GM19438 (cell line): ENCODE data around the gene ASB5.
"Not testable (repeated sequence)": the region's sequence is repeated elsewhere in the genome, so short reads cannot be mapped to it uniquely, and the experiment has no call there.

Source experiments
- ATAC-seq: cut with Tn5 transposase; IDR thresholded peaks from one replicate; pipeline ENCODE4 v1.9.1; 2021; ENCODE audit warnings: low read depth; ENCODE audit not compliant: unreplicated experiment

ASB5 gene

DNA sequence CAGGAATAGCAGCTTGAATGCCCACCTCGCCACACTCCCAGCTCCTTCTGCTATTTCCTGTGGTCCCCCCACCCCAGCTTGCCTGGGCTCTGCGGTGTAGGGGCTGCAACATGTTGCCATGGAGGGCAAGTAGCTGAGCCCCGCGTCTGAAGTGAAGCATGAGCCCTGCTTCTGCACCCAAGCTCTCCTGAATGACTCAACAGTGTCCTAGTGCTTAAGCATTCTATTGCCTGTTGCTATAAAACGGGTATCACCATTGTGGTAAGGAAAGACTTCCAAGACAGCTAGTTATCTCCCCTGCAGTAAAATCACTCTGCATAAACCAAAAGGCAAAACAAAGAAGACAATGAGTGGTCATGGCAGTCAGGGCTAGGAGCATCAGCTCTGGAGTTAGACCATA is 42.3 kb downstream of the ASB5 start:
- ATAC-seq = no peak

DNA sequence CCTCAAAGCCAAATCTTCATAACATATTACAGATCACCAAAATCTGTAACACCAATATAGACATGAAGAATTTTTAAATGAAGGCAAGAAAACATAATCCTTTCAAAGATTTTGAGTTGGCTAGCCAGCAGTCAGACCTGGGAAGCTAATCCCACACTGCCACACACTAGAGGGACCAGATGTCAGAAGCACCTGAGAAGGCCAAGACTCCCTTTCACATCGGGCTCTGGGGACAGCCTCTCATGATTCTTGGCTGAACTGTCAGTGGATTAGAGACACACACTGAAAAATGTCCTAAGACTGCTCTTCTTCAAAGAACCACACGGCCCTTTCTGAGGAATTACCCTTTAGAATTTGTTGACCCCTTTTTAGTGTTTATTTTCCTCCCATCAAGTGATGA is 45.5 kb downstream of the ASB5 start:
- no peak for ATAC-seq

DNA sequence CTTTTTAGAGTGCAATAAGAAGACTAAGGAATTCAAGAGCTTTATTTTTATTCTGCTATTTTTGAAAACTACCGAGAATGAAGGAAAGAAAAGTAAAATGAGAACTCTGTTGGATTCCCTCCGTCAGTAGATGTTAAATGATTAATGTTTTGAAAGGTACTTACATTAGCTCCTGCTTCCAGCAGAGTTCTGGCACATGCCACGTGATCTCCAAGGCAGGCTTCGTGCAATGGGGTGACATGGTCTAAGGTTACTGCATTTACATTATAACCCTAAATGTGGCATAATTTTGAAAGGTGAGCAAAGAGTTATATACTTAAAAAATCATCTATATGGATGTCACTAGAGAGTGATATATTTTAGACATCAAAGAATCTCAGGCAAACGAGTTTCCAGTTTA is 46.9 kb downstream of the ASB5 start:
- ATAC-seq = no peak

DNA sequence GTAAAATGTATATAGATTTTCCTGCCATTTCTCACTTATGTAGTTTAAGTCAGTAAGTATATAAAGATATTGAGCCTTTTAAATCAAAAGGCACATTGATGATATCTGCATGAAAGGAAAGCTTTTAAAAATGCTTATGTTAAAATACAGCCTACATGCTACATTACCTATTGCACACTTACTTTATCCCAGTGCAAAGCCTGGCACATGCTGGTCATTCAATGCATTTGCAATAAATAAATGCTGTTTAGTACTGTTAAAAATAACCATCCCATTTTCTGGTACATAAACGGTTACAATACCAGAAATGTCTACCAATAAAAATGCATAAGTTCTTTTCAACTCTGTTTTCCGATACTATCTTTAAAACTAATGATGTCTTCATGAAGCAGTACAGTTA is 51.5 kb downstream of the ASB5 start:
- no peak for ATAC-seq

DNA sequence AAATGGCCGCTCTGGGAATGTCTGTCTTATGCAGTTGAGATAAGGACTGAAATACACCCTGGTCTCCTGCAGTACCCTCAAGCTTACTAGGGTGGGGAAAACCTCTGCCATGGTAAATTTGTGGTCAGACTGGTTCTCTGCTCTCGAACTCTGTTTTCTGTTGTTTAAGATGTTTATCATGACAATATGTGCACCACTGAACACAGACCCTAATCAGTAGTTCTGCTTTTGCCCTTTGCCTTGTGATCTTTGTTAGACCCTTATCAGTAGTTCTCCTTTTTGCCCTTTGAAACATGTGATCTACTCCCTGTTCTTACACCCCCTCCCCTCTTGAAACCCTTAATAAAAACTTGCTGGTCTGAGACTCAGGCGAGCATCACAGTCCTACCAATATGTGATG is 56.7 kb downstream of the ASB5 start:
- not testable (repeated sequence) for ATAC-seq

DNA sequence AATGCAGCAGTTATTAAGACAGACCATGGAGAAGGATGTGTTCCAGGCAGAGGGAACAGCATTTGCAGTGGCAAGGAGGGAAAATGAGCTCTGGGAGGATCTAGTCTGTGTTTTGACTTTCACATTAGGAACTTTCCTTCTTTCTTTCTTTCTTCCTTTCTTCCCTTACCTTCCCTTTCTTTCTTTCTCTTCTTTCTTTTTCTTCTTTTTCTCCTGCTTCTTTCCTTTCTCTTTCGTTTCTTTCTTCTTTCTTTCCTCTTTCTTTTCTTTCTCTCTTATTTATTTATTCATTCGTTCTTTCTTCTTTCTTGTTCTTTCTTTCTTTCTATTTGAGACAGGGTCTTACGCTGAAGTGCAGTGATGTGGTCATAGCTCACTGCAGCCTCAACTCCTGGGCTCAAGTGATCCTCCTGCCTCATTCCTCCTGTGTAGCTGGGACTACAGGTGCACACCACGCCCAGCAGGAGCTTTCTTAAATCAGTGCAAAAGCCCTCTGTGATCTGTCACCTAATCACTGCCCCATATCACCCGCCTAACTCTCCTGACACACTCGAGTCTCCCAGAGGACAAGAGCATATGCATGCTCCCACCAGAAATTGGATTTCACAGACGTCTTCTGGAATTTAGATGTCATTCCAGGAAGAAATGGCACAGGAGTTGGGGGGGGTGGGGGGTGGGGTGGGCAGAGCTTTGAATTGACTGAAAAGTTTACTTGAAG is 58.3 kb downstream of the ASB5 start:
- no peak for ATAC-seq

DNA sequence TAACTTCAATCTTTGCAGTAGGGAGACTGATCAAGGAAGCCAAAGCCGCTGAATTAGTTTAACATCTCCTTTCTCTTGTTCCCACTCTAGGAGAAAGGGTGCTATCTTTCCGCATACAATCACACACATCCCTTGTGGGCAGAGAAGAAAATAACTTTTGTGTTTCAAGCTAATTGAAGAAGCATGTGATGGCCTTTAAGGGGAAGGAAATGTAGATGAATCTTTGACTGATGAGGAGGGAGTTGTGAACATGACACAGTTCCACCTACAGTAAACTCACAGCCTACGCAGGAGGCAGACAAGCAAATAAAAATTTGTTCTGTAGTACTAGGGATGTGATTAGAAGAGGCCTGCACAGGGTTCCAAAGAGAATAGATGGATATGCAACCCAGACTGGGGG is 58.9 kb downstream of the ASB5 start:
- no peak for ATAC-seq

DNA sequence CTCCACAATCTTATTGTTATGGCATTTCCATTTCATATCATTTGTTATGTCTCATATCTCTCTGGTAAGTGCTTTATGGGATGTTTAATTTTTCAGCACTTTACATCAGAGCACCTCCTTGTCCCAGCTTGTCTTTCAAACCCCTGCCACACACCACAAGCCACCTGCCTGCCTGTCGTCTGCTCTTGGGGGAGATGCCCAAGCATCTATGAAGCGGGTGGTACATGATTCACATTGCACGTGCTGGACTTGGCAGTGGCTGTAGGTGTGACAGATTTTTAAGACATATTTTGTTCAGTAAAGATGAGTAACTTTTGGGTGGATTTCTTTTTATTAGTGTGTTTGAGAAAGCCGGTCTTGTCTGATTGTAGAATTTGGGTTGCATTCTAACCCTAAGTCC is 59.5 kb downstream of the ASB5 start:
- ATAC-seq = no peak

DNA sequence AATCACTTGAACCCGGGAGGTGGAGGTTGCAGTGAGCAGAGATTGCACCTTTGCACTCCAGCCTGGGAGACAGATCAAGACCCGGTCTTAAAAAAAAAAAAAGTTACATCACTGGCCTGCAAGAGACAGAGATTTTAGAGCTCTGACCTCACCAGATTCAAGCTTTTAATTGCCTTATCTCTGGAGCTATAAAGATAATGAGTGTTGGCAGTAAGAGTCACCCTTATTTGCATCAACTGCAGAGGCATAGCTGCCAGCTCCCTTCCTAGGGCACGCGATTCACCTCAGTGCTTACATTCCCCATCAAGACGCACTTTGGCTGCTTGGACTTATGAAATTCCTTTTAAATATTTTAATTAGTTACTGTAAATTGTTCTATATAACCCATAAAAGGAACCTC is 61.2 kb downstream of the ASB5 start:
- no peak for ATAC-seq

DNA sequence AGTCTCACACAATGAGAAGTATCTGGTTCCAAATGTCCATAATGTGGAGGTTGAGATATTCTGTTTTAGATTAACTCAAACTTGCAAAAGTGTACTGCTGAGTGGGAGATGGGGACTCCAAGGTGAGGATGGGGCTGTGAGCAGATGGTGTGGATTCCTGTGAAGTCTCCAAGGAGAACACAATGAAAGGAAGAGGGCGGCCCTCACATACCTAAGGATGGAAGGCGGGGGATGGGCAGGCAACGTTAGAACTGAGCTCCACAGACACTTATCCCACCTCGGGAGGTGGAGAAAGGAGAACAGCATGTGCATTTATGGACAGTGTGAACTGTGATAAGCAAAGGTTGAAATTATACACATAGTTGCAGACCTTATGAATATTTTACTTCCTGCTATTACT is 63.7 kb downstream of the ASB5 start:
- no peak for ATAC-seq

DNA sequence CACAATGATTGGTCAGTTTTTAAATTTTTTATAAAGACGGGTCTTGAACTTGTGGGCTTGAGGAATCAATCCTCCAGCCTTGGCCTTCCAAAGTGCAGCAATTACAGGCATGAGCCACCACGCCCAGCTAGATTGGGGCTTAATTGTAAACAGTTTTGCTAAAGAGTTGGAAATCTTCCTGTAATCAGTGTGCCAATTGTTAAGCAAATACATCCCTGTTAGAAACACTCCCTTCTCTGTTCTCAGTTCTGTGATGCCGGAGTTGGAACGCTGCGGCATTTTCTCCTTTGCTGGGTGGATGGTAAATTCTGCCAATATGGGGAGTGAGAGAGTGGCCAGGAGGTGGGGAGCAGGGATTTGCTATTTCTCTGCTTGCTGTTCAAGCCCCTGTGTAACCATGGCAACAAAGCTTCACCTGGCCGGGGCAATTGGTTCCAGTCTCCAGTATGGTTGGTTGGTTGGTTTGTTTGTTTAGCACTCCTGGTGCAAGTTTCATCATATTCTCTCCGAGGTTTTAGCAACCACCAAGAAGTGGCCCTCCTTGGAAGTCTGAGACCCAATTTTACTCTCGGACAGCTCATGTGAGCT is 70.6 kb downstream of the ASB5 start:
- no peak for ATAC-seq

DNA sequence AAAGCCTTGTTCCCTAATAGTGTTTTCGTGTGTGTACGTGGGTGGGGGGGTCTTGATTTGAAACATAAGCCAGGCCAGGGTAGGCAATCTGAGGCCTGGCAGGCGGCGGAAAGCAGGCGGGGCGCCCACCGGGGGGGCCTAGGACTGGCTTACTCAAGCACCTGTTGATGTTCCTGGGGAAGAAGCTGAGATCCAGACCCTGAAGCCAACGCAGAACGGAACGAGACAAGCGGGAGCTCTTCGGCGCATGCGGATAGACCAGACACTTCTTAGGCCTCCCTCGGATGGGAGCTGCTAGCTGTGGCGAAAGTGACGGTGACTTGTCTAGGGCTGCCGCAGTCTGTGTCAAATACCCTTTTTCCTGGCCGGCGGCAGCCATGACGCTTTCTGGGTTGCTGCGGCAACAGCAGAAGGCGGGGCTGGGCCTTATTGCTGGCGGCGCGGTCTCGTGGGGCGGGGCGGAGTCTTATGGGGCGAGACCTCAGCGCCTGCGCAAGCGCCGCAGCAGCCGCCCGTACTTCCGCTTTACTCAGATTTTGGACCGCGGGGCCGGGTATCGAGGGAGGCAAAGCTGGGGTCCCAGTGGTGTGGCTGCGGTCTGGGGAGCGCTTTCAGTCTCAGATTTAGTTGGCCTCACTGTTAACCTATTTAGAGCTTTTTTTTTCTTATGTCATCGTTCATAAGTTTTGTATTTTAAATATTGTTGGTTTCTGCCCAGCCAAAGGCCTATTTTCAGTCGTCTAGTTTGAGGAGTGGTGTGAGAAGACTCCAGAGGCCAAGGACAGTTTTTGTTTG is 73.6 kb downstream of the ASB5 start, which contains the start of gene SPATA4:
Gene SPATA4 (minus strand): TSS at position 402 of the 795 bp plus-strand sequence. CDS start 23 bp downstream, at position 379.
- peak; percentile 97 for ATAC-seq

DNA sequence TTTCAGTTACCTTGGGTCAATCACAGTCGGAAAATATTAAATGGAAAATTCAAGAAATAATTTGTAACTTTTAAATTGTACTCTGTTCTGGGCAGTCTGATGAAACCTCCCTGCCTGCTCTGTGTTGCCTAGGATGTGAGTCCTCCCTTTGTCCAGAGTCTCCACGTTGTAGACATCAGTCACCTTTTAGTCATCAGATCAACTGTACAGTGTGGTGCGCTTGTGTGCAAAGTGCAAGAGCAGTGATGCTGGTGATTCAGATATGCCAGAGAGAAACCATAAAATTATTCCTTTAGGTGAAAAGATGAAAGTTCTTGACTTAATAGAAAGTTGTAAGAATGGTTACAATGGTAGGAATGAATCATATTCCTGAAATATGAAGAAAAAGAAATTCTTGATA is 75.1 kb downstream of the ASB5 start:
- ATAC-seq = no peak

DNA sequence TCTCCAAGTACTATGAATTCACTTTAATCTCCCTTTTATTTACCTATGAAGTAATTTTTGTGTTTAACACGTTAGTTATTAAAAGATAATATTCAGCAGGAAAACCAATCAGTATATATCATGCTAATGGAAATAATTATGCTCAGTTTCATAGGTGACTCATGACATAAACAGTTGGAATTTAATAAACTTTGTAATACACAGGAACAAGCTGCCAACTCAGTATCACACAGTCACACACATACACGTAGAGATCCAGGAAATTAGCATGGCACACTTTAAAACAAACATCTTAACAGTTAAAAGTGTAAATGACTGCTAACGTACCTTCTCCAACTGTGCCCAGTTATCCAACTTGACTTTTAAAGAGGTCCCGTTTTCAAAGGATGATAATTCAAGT is 75.9 kb downstream of the ASB5 start:
- ATAC-seq = no peak

DNA sequence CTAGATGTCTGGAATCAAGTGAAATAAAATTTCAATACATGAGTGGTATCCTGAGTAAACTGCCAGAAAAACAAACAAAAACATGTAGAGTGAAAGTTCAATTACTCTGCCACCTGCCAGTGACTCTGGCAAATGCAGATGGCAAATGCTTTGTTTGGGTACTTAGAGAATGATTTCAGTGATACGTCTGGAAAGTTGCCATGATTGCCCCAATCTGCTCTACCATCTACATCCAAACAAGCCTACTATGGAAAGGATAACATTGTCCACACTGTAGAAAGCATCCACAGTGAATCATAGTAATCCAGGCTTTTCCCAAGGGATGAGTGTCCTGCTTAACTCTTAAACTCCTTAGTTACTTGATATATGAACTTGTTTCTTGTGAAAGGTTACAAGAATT is 77.0 kb downstream of the ASB5 start:
- ATAC-seq = no peak

DNA sequence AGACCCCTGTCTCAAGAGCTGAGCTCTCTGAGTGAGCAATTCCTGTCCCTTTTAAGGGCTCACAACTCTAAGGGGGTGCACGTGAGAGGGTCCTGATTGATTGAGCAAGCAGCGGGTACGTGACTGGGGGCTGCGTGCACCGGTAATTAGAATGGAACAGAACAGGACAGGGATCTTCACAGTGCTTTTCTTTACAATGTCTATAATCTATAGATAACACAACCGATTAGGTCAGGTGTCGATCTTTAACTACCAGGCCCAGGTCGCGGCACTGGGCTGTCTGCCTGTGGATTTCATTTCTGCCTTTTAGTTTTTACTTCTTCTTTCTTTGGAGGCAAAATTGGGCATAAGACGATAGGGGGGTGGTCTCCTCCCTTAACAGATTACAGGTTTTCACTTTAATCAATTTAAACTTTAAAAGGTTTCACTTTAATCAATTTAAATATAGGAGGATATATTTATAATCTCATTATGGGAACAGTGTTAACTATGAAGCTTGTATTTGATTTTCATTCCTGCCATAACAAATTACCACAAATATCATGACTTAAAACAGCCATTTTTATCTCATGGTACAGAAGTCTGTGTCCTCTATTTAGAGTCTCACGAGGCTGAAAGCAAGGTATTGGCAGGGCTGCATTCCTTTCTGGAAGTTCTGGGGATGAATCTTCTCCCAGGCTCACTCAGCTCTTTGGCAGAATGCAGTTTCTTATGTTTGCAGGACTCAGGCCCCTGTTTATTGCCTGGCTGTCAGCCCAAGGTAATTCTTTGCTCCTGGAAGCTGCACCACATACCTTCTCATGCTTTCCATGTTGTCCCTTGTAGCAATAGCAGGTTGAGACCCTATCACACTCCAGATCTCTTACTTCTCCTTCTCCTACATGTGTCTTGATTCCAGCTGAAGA is 78.9 kb downstream of the ASB5 start:
- ATAC-seq = no peak

DNA sequence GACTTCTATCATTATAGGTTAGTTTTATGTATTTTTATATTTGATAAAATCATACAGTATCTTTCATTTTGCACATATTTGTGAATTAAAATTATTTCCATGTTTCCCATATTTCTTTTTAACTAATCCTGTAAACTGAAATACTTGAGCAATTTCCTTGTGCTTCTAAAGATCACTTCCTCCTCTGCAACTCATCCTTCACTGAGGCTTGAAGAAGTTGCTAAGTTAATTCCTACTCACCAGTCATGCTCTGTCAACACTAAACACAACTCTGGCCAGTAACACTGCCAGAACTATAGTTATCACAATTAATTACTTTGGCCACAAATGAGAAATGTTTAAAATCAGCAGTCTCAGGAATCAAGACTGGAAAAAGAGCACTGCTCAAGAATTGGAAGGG is 80.4 kb downstream of the ASB5 start:
- ATAC-seq = peak; percentile 51

DNA sequence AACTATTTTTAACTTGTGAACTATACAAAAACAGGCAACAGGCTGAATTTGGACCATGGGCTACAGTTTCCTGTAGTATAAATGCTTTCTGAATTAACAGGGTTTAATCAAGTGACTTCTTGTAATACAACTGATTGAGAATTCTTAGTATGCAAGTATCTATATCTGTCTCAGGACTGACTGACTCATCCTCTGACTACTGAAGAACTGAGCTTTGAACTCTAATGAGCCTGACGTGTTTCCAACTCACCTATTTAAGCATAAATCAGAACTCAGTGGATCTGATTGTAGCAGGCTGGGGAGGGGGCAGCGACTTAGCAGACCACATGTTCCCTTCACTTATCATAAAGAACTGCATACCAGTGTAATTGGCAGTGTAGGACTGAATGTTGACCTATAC is 81.4 kb downstream of the ASB5 start:
- no peak for ATAC-seq

DNA sequence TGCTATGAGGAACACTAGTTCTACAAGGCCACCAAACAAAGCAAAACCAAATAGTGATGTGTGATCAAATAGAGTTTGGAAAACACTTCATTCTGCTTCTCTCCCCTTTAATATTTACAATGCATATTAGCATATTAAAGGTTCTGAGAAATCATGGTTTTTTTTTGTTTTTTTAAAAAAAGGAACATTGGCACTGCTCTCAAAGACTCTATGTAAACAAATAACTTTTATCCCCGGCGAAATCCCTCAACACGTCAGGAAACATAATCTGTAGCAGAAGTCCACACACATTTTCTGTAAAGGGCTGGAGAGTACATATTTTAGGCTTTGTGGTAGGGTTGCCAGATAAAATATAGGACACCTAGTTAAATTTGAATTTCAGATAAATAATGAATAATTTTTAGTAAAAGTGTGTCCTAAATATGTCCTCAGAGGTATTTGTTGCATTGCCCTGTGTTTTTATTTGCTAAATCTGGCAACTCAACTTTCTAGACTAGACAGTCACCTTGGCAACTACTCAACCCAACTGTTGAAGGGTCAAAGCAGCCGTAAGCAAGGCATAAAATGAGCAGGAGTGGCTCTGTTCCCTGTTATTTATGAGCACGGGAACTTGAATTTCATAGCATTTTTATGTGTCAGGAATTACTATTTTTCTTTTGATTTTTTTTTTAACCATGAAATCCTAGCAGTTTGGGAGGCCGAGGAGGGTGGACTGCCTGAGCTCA is 82.2 kb downstream of the ASB5 start:
- ATAC-seq = no peak

DNA sequence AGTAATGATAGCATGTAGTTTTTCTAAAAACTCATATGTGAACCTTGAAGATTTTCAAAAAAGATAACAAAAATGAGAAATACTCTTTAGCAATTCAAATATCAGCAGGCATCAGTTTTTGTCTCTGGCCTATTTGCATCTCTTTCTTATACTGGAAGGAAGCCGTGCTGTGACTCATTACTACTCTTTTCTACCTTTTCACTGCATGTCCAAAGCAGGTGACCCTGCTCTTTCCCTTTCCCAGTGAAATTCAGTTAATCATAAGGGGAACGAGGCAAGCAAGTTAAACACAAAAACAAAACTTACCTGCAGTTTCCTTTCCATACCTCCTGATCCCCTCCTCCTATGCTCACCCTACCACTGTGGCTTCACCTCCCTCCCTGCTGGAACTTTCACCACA is 83.0 kb downstream of the ASB5 start:
- ATAC-seq = no peak
